Upper lobe of left lung (tissue), 4 donors: Measurements from ENCODE around the gene RNF207.

Experiments
- CTCF ChIP-seq, 6 experiments: fragments of 450-650 bp in 4 of 6; fragments of 200-600 bp in 2 of 6; sonication (generic) in 2 of 6; IDR thresholded peaks; one replicate each; pipeline ENCODE4 v1.5.1; 2016 to 2019; ENCODE audit warnings: antibody characterized with exemption in 6 of 6
- POLR2A ChIP-seq, 4 donors: fragments of 450-650 bp; IDR thresholded peaks; one replicate each; pipeline ENCODE4 v1.5.1; 2016 to 2017; ENCODE audit warnings: antibody characterized with exemption in 4 of 4, mild to moderate bottlenecking in 2 of 4
- POLR2AphosphoS5 ChIP-seq, 2 donors: sonication (generic); formaldehyde crosslinking; IDR thresholded peaks; one replicate each; pipeline ENCODE4 v1.5.1; 2017; ENCODE audit warnings: antibody characterized with exemption in 2 of 2

- TF ChIP-seq POLR2AphosphoS5 (IDR thresholded peaks at IDR 0.05) (no peak), CTCF (IDR thresholded peaks at IDR 0.05) (no peak), POLR2A (IDR thresholded peaks at IDR 0.05) (no peak)
These were observed 43.1 kb upstream of the RNF207 start for GRCh38 chr1:6162773-6163172.
